Peyer's patch (tissue), 4 donors: ENCODE measurements around the gene PDE6H. TPM values are rescaled to one million over a fixed set of nuclear protein-coding genes. Genes with fewer than 3 reads are reported as not detected.

Source experiments
- DNase-seq, 3 donors: peaks; one replicate each; pipeline ENCODE4 v3.0.0-alpha.2; 2017 to 2019
- H3K27ac ChIP-seq, 4 donors: fragments of 200-600 bp; sonication (generic); one replicate each; pipeline ENCODE4 v1.5.1; 2016 to 2019
- H3K27me3 ChIP-seq, 2 donors: fragments of 200-600 bp; sonication (generic); one replicate each; pipeline ENCODE4 v1.5.1; 2019
- H3K36me3 ChIP-seq, 3 donors: fragments of 200-600 bp; sonication (generic); one replicate each; pipeline ENCODE4 v1.5.1; 2016 to 2019
- H3K4me1 ChIP-seq, 4 donors: fragments of 200-600 bp; sonication (generic); one replicate each; pipeline ENCODE4 v1.5.1; 2016 to 2019
- H3K4me3 ChIP-seq, 4 donors: fragments of 200-600 bp; sonication (generic); 1 replicate in 3 of 4; 2 replicates in 1 of 4; pipeline ENCODE4 v1.5.1; 2016 to 2019; ENCODE audit warnings: mild to moderate bottlenecking in 1 of 4
- H3K9me3 ChIP-seq, 4 donors: fragments of 200-600 bp; sonication (generic); one replicate each; pipeline ENCODE4 v1.5.1; 2016 to 2019; ENCODE audit warnings: mild to moderate bottlenecking in 1 of 4
- CTCF ChIP-seq, 6 experiments: fragments of 450-650 bp in 4 of 6; fragments of 200-600 bp in 2 of 6; sonication (generic) in 1 of 6; IDR thresholded peaks; one replicate each; pipeline ENCODE4 v1.5.1; 2017 to 2019; ENCODE audit warnings: antibody characterized with exemption in 6 of 6, mild to moderate bottlenecking in 3 of 6, moderate library complexity in 1 of 6
- POLR2A ChIP-seq, 2 donors: fragments of 450-650 bp; IDR thresholded peaks; one replicate each; pipeline ENCODE4 v1.5.1; 2017; ENCODE audit warnings: antibody characterized with exemption in 2 of 2, mild to moderate bottlenecking in 2 of 2, moderate library complexity in 2 of 2
- total RNA-seq, 4 donors: library from RNA; depleted of rRNA; stranded (reverse); fragments of >200 nt; gene quantifications; one replicate each; pipeline ENCODE4 v1.1.0, GENCODE V29; 2016

Gene PDE6H
- total RNA-seq, 4 donors from 2014 or later: not detected

- no peaks in the 10 kb centered on the region for H3K27me3 ChIP-seq
- peak overlapping the region in 1 of 4 donors; percentile 73 for H3K27ac ChIP-seq
- peaks cover 0 to 20% (median 13%) of the 10 kb centered on the region in 4 donors for H3K4me1 ChIP-seq
- no peak for TF ChIP-seq POLR2A (IDR thresholded peaks at IDR 0.05)
- no peak for TF ChIP-seq CTCF (IDR thresholded peaks at IDR 0.05)
- no peaks in the 10 kb centered on the region for H3K9me3 ChIP-seq
- peaks cover 0 to 6% (median 0%) of the 10 kb centered on the region in 3 donors for H3K36me3 ChIP-seq
- no peak overlapping the region for H3K4me3 ChIP-seq
- DNase-seq: no peak
Measured at GRCh38 chr12:14946861-14947260, 26.0 kb upstream of the PDE6H start.

GRCh38 chr12:14948672-14949071, 24.2 kb upstream of the PDE6H start:
- Histone ChIP-seq H3K36me3 (no peaks in the 10 kb centered on the region), H3K27me3 (no peaks in the 10 kb centered on the region), H3K4me3 (no peak overlapping the region), H3K9me3 (no peaks in the 10 kb centered on the region), H3K27ac (peak overlapping the region; percentile 52 to 90 (median 72)), H3K4me1 (peaks cover 0 to 22% (median 14%) of the 10 kb centered on the region in 4 donors)
- DNase-seq: peak in 2 of 3 donors; percentile 67 to 70
- TF ChIP-seq POLR2A (IDR thresholded peaks at IDR 0.05) (no peak), CTCF (IDR thresholded peaks at IDR 0.05) (no peak)

- DNase-seq: no peak
- H3K36me3 ChIP-seq: no peaks in the 10 kb centered on the region
- peak overlapping the region in 3 of 4 donors; percentile 72 to 90 (median 73) for H3K27ac ChIP-seq
- peaks cover 0 to 27% (median 14%) of the 10 kb centered on the region in 4 donors for H3K4me1 ChIP-seq
- TF ChIP-seq POLR2A (IDR thresholded peaks at IDR 0.05): no peak
- no peak for TF ChIP-seq CTCF (IDR thresholded peaks at IDR 0.05)
- H3K4me3 ChIP-seq: no peak overlapping the region
- no peaks in the 10 kb centered on the region for H3K27me3 ChIP-seq
- no peaks in the 10 kb centered on the region for H3K9me3 ChIP-seq
Measured at GRCh38 chr12:14949631-14950030, 23.2 kb upstream of the PDE6H start.

- no peak for DNase-seq
- no peaks in the 10 kb centered on the region for H3K9me3 ChIP-seq
- H3K4me3 ChIP-seq: no peak overlapping the region
- H3K36me3 ChIP-seq: no peaks in the 10 kb centered on the region
- H3K27ac ChIP-seq: peak overlapping the region; percentile 1 to 90 (median 74)
- TF ChIP-seq CTCF (IDR thresholded peaks at IDR 0.05): no peak
- no peak for TF ChIP-seq POLR2A (IDR thresholded peaks at IDR 0.05)
- peaks cover 0 to 27% (median 14%) of the 10 kb centered on the region in 4 donors for H3K4me1 ChIP-seq
- no peaks in the 10 kb centered on the region for H3K27me3 ChIP-seq
Measured at GRCh38 chr12:14950421-14950820, 22.4 kb upstream of the PDE6H start.

- H3K27me3 ChIP-seq: no peaks in the 10 kb centered on the region
Measured at GRCh38 chr12:14950982-14951746, 21.7 kb upstream of the PDE6H start.

More at GRCh38 chr12:14950982-14951746, 21.7 kb upstream of the PDE6H start:
- Histone ChIP-seq H3K27ac (peak overlapping the region; percentile 30 to 90 (median 74)), H3K36me3 (no peaks in the 10 kb centered on the region), H3K9me3 (no peaks in the 10 kb centered on the region), H3K4me3 (no peak overlapping the region), H3K4me1 (peaks cover 0 to 31% (median 15%) of the 10 kb centered on the region in 4 donors)
- TF ChIP-seq POLR2A (IDR thresholded peaks at IDR 0.05) (no peak), CTCF (IDR thresholded peaks at IDR 0.05) (no peak)
- DNase-seq: no peak
